HL-60 (cell line): ENCODE results near the gene GRM8.

Experiments used
- DNase-seq, 2 experiments: peaks; one replicate each; pipeline ENCODE4 v3.0.0-alpha.2; 2010 to 2020; ENCODE audit warnings: low read depth in 1 of 2, low spot score in 1 of 2
- H3K27ac ChIP-seq: fragments of 250-450 bp; sonication (Bioruptor Pico); replicated peaks from 2 replicates; pipeline ENCODE4 v1.5.1; 2020; ENCODE audit warnings: mild to moderate bottlenecking, moderate library complexity
- H3K27me3 ChIP-seq: fragments of 250-450 bp; sonication (Bioruptor Pico); 2 replicates; pipeline ENCODE4 v1.5.1; 2021; ENCODE audit warnings: mild to moderate bottlenecking, moderate library complexity; ENCODE audit not compliant: insufficient read depth, poor library complexity, severe bottlenecking
- H3K4me3 ChIP-seq: replicated peaks from 2 replicates; pipeline ENCODE4 v1.5.1; 2011; ENCODE audit warnings: mild to moderate bottlenecking, control low read depth, low read length; ENCODE audit not compliant: insufficient read depth
- CTCF ChIP-seq: IDR thresholded peaks from one replicate; pipeline ENCODE4 v1.5.1; 2011; ENCODE audit warnings: low read length, control low read depth, inconsistent platforms; ENCODE audit not compliant: insufficient read depth
- GABPA ChIP-seq: IDR thresholded peaks from 2 replicates; pipeline ENCODE4 v1.6.1; 2012; ENCODE audit warnings: low read depth
- POLR2AphosphoS5 ChIP-seq: IDR thresholded peaks from 2 replicates; pipeline ENCODE4 v1.6.1; 2012; ENCODE audit warnings: low read depth
- SPI1 ChIP-seq: IDR thresholded peaks from 2 replicates; pipeline ENCODE4 v1.6.1; 2012; ENCODE audit warnings: low read depth, mild to moderate bottlenecking, borderline replicate concordance
- TF ChIP-seq, protein P1 (sequence below): IDR thresholded peaks from 2 replicates; pipeline ENCODE4 v1.6.1; 2012; ENCODE audit warnings: low read depth; ENCODE audit not compliant: insufficient replicate concordance

Gene GRM8

GRCh38 chr7:126662856-126663255 is 589.9 kb downstream of the GRM8 start:
- H3K27me3 ChIP-seq, result no peaks in the 10 kb centered on the region

DNA sequence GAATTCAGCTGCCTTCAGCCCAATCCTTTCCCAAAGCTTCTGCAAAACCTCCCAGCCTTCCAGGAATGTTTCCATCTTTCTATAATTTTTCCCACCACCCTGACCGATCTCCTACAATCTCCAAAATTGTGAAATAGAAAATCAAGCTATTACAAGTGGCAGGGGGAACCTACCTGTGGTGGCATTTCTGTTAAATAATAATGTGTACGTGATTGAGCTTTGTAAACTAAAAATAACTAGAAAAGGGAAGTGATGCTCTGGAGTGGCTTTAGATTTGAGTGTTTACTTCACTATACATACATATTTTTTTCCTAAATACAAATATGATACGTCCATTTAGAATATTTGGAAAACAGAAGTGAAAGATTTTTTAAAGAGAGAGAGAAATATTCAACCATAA is 593.6 kb downstream of the GRM8 start:
- peak; percentile 9; the same call in 1 of the 2 replicates for TF ChIP-seq SPI1
- TF ChIP-seq, protein P1, sequence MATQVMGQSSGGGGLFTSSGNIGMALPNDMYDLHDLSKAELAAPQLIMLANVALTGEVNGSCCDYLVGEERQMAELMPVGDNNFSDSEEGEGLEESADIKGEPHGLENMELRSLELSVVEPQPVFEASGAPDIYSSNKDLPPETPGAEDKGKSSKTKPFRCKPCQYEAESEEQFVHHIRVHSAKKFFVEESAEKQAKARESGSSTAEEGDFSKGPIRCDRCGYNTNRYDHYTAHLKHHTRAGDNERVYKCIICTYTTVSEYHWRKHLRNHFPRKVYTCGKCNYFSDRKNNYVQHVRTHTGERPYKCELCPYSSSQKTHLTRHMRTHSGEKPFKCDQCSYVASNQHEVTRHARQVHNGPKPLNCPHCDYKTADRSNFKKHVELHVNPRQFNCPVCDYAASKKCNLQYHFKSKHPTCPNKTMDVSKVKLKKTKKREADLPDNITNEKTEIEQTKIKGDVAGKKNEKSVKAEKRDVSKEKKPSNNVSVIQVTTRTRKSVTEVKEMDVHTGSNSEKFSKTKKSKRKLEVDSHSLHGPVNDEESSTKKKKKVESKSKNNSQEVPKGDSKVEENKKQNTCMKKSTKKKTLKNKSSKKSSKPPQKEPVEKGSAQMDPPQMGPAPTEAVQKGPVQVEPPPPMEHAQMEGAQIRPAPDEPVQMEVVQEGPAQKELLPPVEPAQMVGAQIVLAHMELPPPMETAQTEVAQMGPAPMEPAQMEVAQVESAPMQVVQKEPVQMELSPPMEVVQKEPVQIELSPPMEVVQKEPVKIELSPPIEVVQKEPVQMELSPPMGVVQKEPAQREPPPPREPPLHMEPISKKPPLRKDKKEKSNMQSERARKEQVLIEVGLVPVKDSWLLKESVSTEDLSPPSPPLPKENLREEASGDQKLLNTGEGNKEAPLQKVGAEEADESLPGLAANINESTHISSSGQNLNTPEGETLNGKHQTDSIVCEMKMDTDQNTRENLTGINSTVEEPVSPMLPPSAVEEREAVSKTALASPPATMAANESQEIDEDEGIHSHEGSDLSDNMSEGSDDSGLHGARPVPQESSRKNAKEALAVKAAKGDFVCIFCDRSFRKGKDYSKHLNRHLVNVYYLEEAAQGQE, result no peak
- no peak for TF ChIP-seq GABPA
- TF ChIP-seq POLR2AphosphoS5, result no peak
- DNase-seq, result no peak
- Histone ChIP-seq H3K27me3 (no peaks in the 10 kb centered on the region), H3K4me3 (no peak overlapping the region), H3K27ac (no peak overlapping the region)

More at GRCh38 chr7:126662856-126663255, 589.9 kb downstream of the GRM8 start:
- H3K27ac ChIP-seq, result no peak overlapping the region
- no peak overlapping the region for H3K4me3 ChIP-seq
- no peak for TF ChIP-seq GABPA
- TF ChIP-seq CTCF, result no peak
- TF ChIP-seq SPI1, result no peak
- TF ChIP-seq POLR2AphosphoS5, result no peak
- TF ChIP-seq, protein P1, result no peak
- no peak for DNase-seq

- TF ChIP-seq POLR2AphosphoS5, result no peak
- Histone ChIP-seq H3K27ac (no peak overlapping the region), H3K27me3 (no peaks in the 10 kb centered on the region), H3K4me3 (no peak overlapping the region)
- DNase-seq, result no peak
These were observed 594.1 kb downstream of the GRM8 start for GRCh38 chr7:126658684-126659083.

GRCh38 chr7:126657599-126658358 is 595.0 kb downstream of the GRM8 start:
- H3K27ac ChIP-seq, result no peak overlapping the region
- no peaks in the 10 kb centered on the region for H3K27me3 ChIP-seq
- no peak for DNase-seq
- no peak for TF ChIP-seq SPI1
- no peak for TF ChIP-seq CTCF
- no peak for TF ChIP-seq GABPA
- TF ChIP-seq, protein P1, result no peak
- TF ChIP-seq POLR2AphosphoS5, result no peak
- no peak overlapping the region for H3K4me3 ChIP-seq
